HG03442 (cell line): Measurements from ENCODE around the gene PARP14.
"Not testable (repeated sequence)": the region's sequence is repeated elsewhere in the genome, so short reads cannot be mapped to it uniquely, and the experiment has no call there.

Experiments used
- ATAC-seq: cut with Tn5 transposase; IDR thresholded peaks from one replicate; pipeline ENCODE4 v1.9.1; 2021; ENCODE audit warnings: mild to moderate bottlenecking, moderate library complexity; ENCODE audit not compliant: unreplicated experiment

Gene PARP14

DNA sequence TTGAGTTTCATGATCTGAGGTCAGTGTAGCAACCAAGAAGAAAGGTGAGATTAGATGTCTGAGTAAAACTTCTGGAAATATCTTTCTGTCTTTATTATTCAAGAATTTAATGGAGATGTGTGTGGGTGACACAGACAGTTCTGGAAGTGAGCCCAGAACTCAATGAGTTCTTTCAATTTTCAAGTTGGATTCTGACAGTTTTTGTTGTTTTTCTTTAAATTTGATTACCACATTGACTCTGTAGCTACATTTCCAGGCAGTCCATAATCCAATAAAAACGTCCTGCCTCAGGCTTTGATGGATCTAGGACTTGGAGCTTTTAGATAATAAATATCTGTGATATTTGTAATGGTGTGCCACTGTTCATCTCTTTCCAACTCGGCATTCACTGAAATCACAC, 3.9 kb upstream of the PARP14 start:
- ATAC-seq = no peak

DNA sequence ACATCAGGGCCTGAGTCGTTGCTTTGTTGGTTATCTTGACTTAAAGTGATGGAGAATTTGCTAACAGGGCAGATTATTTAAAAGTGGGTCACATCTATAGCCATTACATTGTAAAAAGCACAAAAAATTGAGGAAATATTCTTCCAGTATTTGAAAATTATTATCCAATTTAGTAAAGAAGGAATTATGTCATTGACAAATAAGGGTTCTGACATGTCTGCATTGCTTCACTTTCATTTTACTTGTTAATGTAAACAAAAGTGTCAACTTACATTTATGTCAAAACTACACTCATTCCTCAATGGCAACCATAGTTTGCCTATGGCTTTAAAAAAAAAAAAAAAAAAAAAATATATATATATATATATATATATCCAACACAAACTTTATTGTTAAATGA, 3.4 kb upstream of the PARP14 start:
- no peak for ATAC-seq

DNA sequence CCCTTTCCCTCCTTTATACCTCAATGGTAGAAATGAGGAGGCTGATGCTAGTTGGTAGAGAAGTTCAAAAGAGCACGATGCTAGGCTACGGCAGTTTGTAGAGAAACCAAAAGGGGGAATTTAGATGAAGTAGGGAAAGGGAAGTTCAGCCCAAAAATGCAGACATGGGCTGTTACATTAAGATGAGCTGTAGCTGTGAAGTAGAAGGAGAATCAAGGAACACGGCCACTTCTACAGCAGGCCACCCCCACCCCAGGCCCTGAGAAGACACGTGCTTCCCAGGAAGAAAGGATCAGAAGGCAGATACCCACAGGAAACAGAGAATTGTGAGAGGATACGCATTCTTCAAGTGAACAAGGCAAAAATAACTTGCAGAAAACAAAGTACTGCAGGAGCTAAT, 2.1 kb upstream of the PARP14 start:
- ATAC-seq = no peak

DNA sequence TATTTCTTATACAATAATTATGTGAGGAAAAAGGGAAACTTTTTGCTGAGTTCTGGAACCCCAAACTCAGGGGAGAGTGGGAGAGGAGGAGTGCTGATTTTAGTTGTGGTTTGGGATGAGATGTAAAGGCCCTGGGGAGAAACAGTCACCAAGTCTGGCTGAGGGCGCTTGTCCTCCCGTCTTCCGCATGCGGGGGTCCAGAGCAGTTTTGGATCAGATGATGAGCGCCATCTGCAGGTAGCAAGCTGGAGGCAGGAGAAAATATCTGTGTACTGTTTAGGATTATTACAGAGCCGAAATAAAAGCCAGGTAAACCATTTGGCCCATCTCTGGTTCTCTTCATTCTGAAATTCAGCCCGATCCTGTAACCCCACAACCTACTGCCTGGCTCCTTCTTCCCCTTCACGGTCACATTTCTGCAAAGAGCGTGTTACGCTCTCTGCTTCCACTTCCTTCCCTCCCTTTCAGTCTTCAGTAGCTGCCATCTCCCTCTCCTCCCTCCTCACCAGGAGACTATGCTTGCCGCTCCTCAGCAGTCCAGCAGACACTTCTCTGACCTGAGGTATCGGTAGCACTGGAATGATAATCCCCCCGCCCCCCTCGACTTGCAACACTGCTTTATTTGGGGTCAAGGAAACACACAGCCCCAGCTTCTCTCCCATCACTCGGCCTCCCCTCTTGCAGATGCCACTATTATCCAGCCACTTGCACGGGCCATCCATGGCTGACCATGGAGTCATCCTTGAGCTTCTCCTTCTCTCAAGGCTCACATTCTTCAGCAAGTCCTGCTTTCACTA, 1.4 kb upstream of the PARP14 start:
- ATAC-seq = no peak

DNA sequence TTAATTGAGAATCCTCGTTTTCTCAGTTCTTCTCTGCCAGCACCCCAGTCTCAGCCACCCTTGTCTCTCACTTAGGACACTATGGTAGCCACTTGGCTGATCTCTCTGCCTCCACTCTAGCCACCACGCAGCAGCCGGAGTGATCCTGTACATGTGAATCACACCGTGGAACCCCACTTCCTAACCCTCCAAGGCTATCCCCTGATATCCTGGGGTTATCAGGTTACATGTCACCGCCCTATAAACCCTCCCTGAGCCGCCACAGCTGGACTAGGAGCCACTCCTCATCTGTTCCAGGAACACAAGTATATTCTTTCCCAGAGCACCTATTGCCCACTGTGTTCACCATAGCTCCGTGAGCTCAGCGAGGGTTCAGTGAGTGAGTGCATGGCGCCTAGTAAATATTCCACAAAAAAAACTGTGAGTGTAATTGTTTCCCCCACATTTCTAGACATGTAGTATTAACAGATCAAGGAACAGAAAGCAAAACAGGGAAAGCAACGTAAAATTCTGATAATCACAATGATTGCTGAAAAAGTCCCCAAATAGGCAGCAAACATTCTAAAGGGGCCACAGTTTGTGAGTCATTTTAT, 661 bp upstream of the PARP14 start:
- no peak for ATAC-seq

DNA sequence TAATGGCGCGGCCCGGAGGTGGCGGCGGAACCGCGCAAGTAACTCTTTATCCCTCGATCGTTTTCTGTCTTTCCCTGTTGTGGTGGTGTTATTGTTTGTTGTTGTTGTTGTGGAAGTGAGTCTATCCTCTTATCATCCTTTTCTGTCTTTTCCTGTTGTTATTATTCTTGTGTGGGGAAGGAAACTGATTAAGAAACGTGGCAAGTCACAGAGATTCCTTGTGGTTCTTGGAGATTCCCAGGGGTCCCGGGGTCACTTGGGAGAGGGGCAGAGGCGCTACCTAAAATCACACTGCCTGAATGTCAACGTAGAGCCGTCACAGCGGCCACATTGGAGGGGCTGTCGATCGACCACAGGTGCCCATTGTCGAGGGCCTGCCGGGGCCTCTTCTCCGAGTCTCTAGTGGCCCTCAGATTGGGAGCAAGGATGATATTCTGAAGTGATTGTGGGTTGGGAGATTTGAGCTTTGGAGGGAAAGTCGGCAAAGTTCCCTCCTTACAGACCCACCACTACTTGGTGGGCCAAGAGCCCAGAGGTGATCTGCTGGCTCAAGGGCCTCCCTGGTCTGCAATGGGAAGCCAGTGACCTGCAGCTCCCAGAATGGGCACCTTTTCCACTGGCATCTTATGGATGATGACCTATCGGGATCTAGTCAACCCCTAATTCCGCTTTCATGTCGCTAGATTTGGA, 790 bp downstream of the PARP14 start:
- ATAC-seq = no peak

DNA sequence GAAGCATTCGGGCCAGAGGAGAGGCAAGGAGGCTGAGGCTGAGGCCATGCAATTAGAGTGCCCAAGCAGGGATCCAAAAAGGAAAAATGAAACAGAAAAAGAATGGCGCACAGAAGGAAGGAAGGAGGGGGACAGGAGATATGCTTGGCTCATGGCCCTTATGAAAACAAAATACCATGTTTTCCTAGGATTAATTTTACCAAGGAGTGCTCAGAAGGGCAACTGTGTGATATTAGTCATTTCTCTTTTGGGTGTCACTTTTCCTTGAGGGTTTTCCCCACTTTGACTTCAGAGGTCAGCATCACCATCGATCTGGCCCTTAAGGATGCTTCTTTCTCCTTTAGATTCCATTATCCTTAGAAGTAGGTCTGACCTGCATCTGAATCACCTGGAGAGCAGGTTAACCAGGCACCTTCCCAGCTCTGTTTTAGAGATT, 1.4 kb downstream of the PARP14 start:
- no peak for ATAC-seq

DNA sequence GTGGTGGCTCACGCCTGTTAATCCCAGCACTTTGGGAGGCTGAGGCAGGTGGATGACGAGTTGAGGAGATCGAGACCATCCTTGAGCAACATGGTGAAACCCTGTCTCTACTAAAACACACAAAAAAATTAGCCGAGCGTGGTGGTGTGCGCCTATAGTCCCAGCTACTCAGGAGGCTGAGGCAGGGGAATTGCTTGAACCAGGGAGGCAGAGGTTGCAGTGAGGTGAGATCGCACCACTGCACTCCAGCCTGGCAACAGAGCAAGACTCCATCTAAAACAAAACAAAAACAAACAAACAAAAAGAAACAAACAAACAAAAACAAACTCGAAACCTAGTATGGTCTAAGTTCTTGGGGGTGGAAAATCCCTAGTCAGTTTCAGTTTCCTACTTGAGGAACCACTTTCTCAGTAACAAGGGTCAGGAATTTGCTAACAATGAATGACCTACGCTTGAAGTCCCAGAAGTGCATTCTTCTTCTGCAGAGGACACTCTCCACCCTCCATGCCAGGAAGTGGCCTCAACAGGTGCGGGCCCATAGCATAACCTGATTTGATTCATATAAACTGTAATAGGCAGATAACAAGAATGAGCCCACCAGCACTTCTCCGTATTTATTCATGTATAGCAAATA, 2.3 kb downstream of the PARP14 start:
- not testable (repeated sequence) for ATAC-seq

DNA sequence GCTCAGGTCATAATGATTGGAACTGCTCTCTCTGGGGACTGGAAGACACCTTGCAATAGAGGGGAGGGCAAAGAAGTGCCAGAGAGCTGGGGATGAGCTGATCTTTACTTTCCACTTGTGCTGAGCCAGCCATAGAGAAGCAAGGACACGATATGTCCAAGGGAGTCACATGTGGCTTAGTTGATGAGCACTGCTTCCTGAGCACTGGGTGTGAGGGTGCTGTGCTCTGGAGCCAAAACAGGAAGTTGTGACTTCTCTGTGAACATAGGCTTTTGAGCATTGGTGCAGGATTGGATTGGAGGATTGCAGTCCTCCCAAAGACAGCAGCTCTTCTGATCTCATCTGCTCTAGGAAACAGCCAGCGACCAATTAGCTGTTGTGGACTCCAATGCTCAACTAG, 6.7 kb downstream of the PARP14 start:
- ATAC-seq = no peak

DNA sequence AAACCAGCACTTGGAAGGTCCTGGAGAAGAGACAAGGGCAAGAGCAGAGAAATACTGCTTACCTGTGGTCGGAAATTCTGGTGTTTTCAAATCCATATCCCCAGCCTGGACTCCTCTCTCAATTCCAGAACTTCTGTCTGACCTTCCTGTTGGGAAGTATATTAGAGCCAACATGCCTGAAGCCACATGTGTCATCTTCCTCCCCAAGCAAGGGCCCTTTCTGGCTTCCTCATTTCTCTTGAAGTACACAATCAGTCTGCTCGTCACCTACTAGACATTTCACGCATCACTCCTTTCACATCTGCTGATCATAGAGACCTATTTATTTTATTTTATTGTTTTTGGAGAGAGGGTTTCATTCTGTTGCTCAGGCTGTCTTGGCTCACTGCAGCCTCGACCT, 8.4 kb downstream of the PARP14 start:
- ATAC-seq = no peak

DNA sequence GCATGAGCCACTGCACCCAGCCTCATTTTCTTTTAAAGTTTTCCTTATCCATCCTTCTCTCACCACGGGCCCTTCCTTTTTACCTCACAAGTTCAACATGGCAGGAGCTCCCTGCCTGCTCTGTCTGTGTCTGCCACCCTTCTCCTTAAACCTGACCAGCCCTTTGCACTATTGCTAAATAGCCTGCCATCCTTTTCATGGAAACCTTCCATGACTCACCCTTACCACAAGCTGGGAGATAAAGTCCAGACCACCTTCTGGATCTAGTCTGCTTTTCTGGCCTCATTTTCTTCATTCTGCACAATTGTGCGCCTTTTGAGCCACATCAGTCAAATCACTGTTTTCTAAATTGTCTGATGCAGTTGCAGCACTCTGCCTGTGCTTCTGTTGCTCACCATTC, 8.9 kb downstream of the PARP14 start:
- ATAC-seq = no peak

DNA sequence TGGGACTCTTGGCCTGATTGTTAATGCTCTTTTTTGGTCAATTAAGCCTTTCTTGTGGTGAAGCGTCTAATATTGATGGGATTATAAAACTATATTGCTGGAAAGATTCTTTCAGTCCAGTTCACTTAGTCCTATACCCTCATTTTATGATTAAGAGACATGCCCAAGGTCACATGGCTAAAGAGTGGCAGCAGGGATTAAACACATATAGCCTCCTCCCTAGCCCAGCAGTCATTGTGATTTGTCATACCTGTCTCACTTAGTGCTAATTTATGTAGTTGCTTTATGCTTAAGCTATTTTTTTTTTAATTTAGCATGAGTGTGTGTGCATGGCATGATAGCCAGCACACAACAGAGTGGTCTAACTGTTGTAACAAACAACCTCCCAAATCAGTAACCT, 9.5 kb downstream of the PARP14 start:
- ATAC-seq = no peak

DNA sequence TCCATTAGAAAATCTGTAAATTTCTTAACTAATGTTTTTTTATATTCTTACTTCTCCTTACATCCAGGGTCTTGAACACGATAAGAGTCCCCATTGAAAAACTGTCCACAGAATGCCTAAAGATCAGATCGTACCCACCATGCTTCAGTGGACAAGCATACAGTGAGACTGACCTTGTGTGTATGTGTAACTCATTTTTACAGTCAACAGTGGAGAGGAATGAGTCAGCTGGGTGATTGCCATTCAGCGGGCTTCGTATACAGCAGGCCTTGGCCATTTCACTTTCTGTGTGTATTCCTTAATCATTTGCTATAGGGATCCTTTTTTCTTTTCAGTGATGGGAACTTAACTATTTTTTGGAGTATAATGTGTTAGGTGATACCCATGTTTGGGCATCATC, 10.6 kb downstream of the PARP14 start:
- peak; percentile 86 for ATAC-seq

DNA sequence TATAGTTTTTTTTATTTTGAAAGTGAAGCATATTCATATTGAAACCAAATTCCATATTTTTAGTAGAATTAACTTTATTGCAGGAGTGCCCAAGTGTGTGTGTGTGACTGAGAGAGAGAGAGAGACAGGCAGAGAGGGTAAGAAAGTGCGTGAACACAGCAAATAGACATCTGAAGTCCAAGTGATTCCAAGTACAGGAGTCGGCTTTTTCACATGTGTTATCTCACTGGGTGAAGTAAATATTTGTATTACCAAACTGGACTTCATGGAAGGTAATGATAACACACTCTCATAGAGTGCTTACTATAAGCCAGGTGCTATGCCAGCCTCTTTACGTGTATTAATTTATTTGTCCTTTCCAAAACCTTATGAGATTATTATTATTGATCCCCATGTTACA, 12.0 kb downstream of the PARP14 start:
- no peak for ATAC-seq

DNA sequence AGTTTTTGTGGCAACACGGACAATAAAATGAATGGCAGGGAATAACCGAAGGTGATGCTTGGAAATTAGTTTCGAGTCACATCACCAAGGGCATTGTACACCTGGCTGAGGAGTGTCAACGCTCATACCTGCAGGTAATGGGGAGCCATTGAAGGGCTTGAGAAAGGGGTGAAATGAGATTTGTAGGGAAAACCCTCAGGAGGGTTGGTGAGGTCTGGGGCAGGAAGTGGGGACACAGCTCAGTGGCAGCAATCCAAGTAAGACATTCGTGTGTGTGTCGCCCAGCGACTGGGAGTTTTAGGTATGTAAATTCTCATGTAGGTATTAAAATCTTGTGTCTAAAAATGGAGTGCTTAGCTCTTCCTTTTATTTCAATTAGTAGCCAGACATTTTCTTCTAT, 14.3 kb downstream of the PARP14 start:
- ATAC-seq = peak; percentile 44

DNA sequence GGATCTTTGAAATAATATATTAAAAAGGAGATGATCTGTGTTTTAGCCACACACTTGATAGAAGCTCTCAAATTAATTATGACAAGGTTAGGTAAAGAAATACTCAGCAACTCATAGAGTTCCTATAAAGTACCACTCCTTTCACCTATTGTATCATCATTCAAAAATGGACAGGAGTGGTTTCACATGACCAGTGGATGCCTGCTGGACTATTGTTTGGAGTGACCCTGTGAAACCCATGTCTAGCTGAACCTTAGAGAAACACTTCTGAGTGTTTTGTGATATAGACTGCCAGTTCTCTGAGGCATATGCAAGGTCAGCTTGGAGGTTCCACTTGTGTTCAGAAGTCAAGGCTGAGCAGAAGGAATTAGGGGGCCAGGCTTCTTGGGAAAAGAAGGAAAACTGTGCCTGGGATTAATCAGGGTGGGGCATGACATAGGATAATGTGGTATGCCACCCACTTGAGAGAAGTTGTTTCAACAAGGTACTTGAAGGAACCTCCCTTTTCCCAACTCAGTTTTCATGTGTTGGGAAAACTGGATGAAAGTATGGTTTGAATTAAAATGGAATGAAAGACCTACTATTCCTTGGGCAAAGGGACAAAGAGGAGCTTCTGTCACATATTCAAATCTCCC, 15.4 kb downstream of the PARP14 start:
- no peak for ATAC-seq

DNA sequence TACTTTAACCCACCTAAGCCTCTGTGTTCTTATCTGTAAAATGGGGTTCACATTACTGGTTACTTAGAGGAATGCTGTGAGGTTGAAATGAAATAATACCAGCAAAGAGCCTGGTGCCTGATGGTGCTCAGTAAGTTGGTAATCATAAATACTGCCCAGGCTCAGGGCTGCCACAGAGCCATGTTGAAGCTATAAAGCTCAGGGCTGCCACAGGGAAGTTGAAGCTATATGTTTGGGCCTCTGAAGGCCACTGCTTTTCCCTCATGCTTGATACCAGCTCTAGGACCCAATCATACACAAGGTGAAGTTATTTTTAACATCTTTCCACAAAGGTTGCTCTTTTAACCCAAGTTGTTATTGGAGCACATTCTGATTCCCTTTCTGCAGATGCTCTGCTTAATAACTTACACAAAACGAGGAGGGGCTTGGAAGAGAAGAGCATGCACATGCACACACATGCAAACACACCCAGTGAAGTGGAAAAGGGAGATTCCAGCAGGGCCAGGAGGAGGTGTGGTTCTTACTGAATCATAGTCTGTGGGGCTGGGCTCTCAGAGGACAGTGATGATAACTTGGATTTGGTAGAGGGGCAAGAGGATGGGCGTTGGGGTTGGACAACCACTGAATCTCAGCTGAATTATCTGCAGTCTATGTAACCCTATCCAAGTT, 17.4 kb downstream of the PARP14 start:
- peak; percentile 88 for ATAC-seq

DNA sequence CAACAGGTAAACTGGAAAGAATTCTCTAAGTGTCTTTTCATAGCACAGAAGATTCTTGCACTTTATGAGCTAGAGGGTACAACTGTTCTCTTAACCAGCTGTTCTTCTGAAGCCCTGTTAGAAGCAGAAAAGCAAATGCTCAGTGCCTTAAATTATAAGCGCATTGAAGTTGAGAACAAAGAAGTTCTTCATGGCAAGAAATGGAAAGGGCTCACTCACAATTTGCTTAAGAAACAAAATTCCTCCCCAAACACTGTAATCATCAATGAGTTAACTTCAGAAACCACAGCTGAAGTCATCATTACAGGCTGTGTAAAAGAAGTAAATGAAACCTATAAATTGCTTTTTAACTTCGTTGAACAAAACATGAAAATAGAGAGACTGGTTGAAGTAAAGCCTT, 19.6 kb downstream of the PARP14 start:
- no peak for ATAC-seq

DNA sequence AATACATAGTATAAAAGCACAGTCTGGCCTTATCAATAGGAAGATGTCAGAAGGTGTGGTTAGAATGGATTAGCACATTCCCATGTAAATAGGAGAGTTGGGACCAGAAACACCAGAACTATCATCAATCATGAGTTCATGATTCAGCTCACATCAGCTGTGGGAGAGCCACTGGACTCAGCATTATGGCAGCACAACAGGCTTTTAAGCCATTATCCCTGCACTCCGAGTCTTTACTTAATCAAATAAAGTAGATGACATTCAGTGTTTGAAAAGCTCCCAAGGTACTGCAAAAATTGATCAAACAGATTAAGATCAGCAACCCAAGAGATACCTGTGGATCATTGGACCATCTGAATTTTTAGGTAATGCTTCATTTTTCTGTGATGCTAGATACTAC, 24.7 kb downstream of the PARP14 start:
- ATAC-seq = no peak

DNA sequence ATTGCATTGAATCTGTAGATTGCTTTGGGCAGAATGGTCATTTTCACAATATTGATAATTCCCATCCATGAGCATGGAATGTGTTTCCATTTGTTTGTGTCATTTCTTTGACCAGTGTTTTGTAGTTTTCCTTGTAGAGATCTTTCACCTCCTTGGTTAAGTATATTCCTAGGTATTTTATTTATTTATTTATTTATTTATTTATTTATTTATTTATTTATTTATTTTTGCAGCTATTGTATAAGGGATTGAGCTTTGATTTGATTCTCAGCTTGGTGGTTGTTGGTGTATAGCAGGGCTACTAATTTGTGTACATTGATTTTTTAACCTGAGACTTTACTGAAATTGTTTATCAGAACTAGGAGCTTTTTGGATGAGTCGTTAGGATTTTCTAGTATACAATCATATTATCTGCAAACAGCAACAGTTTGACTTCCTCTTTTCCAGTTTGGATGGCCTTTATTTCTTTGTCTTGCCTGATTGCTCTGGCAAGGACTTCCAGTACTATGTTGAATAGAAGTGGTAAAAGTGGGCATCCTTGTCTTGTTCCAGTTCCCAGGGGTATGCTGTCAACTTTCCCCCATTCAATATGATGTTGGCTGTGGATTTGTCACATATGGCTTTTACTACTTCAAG, 30.1 kb downstream of the PARP14 start:
- ATAC-seq = not testable (repeated sequence)
